Testis (tissue), 3 donors: ENCODE results near the gene KHDC3L. TPM values are rescaled to one million over a fixed set of nuclear protein-coding genes. Genes with fewer than 3 reads are reported as not detected.

Experiments
- DNase-seq: peaks from one replicate; pipeline ENCODE4 v3.0.0-alpha.2; 2019
- H3K27ac ChIP-seq, 2 donors: fragments of 200-600 bp; sonication (generic); one replicate each; pipeline ENCODE4 v1.5.1; 2019
- H3K27me3 ChIP-seq: fragments of 200-600 bp; sonication (generic); one replicate; pipeline ENCODE4 v1.5.1; 2019
- H3K36me3 ChIP-seq: fragments of 200-600 bp; sonication (generic); one replicate; pipeline ENCODE4 v1.5.1; 2017; ENCODE audit warnings: low read depth; ENCODE audit errors: missing control alignments
- H3K4me1 ChIP-seq: fragments of 200-600 bp; sonication (generic); one replicate; pipeline ENCODE4 v1.5.1; 2019
- H3K4me3 ChIP-seq, 2 donors: fragments of 200-600 bp; sonication (generic); one replicate each; pipeline ENCODE4 v1.5.1; 2017 to 2019
- H3K9me3 ChIP-seq: fragments of 200-600 bp; sonication (generic); one replicate; pipeline ENCODE4 v1.5.1; 2017
- POLR2A ChIP-seq: fragments of 450-650 bp; IDR thresholded peaks from one replicate; pipeline ENCODE4 v1.6.1; 2017; ENCODE audit warnings: antibody characterized with exemption, mild to moderate bottlenecking, moderate library complexity
- WGBS, 2 donors: methylation state at CpG; one replicate each; pipeline ENCODE4 v1.1.5; 2018; 5-methylcytosine and 5-hydroxymethylcytosine counted together
- intact Hi-C: fragments of 100-400 bp; cut with DNase I; formaldehyde crosslinking; loops from one replicate; pipeline ENCODE4 v1.15.1; 2023; ENCODE audit warnings: low total_unique reads
- polyA plus RNA-seq: library from polyadenylated mRNA; stranded (reverse); fragments of 350-450 nt; fragmentation: Illumina TruSeq; extraction: RNeasy Lipid Tissue Mini Kit (QIAGEN cat#74804); gene quantifications from one replicate; pipeline ENCODE4 v1.2.3, GENCODE V29; 2014; ENCODE audit warnings: low read depth, low replicate concordance; ENCODE audit not compliant: insufficient read depth
- total RNA-seq, 2 donors: library from RNA; depleted of rRNA; stranded (reverse); fragments of >200 nt; gene quantifications; one replicate each; pipeline ENCODE4 v1.2.3, GENCODE V29; 2016
- TF ChIP-seq, protein P1 (sequence below), 3 experiments: fragments of 450-650 bp in 2 of 3; fragments of 200-600 bp in 1 of 3; sonication (generic) in 1 of 3; IDR thresholded peaks; one replicate each; pipeline ENCODE4 v1.5.1; 2016 to 2019; ENCODE audit warnings: antibody characterized with exemption in 3 of 3, mild to moderate bottlenecking in 2 of 3, moderate library complexity in 1 of 3

KHDC3L gene
- total and polyA plus RNA-seq, 3 donors from 2014 or later = 0.47 TPM; not detected in 2

GRCh38 chr6:73343164-73343563 is 19.3 kb upstream of the KHDC3L start:
- intact Hi-C loops = no loop called here
- H3K4me1 ChIP-seq = no peaks in the 10 kb centered on the region
- no peak for DNase-seq
- TF ChIP-seq POLR2A = no peak
- H3K4me3 ChIP-seq = no peak overlapping the region
- H3K27me3 ChIP-seq = no peaks in the 10 kb centered on the region
- H3K36me3 ChIP-seq = no peaks in the 10 kb centered on the region
- no peaks in the 10 kb centered on the region for H3K9me3 ChIP-seq
- no peak overlapping the region for H3K27ac ChIP-seq

- Histone ChIP-seq H3K27me3 (no peaks in the 10 kb centered on the region), H3K4me1 (no peaks in the 10 kb centered on the region), H3K4me3 (peak overlapping the region in 1 of 2 donors; percentile 35), H3K27ac (no peak overlapping the region), H3K9me3 (no peaks in the 10 kb centered on the region), H3K36me3 (no peaks in the 10 kb centered on the region)
- intact Hi-C loops = no loop called here
- no peak for TF ChIP-seq POLR2A
- TF ChIP-seq, protein P1, sequence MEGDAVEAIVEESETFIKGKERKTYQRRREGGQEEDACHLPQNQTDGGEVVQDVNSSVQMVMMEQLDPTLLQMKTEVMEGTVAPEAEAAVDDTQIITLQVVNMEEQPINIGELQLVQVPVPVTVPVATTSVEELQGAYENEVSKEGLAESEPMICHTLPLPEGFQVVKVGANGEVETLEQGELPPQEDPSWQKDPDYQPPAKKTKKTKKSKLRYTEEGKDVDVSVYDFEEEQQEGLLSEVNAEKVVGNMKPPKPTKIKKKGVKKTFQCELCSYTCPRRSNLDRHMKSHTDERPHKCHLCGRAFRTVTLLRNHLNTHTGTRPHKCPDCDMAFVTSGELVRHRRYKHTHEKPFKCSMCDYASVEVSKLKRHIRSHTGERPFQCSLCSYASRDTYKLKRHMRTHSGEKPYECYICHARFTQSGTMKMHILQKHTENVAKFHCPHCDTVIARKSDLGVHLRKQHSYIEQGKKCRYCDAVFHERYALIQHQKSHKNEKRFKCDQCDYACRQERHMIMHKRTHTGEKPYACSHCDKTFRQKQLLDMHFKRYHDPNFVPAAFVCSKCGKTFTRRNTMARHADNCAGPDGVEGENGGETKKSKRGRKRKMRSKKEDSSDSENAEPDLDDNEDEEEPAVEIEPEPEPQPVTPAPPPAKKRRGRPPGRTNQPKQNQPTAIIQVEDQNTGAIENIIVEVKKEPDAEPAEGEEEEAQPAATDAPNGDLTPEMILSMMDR (IDR thresholded peaks at IDR 0.05) = no peak
- 31 to 32% methylated on average over 19 to 33 of the region's 33 CpGs for WGBS, 2 donors
- no peak for DNase-seq
Measured at GRCh38 chr6:73348550-73349204, 13.8 kb upstream of the KHDC3L start.

DNA sequence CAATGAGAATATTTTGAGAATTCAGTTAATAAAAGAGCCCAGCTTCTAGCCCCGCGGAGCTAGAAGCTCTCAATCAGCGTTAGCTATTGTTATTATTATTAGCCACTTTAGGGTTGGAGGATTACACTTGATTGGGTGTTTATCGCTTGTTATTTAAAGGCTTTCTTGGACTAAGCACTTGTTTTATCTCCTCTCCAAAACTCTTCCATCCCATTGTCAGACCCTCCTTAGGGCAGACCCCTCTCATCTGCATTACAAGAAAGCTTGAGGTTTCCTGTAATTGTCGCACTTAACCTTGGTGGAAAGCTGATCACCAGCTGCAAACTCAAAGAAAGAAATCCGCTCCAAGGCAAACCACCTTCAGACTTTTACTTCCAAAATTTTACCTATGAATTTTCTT is 13.1 kb upstream of the KHDC3L start:
- 30 to 34% methylated on average over 6 of the region's 6 CpGs for WGBS, 2 donors
- H3K9me3 ChIP-seq = no peaks in the 10 kb centered on the region
- no peaks in the 10 kb centered on the region for H3K27me3 ChIP-seq
- no peak overlapping the region for H3K4me3 ChIP-seq
- intact Hi-C loops = no loop called here
- no peak overlapping the region for H3K27ac ChIP-seq
- TF ChIP-seq POLR2A = no peak
- TF ChIP-seq, protein P1 (IDR thresholded peaks at IDR 0.05) = no peak
- no peaks in the 10 kb centered on the region for H3K4me1 ChIP-seq
- DNase-seq = no peak
- no peaks in the 10 kb centered on the region for H3K36me3 ChIP-seq

- TF ChIP-seq POLR2A = no peak
- TF ChIP-seq, protein P1 (IDR thresholded peaks at IDR 0.05) = no peak
- intact Hi-C loops = no loop called here
- 71 to 87% methylated on average over 26 to 58 of the region's 59 CpGs for WGBS, 2 donors
Measured at GRCh38 chr6:73353636-73354593, 8.5 kb upstream of the KHDC3L start, which contains the start of gene DPPA5. Gene DPPA5 (minus strand): TSS chr6:73354276. CDS start chr6:73354225, 51 bp downstream.

GRCh38 chr6:73362869-73363536 is 545 bp downstream of the KHDC3L start:
- no peak for TF ChIP-seq POLR2A
- TF ChIP-seq, protein P1 (IDR thresholded peaks at IDR 0.05) = no peak
- 64 to 76% methylated on average over 30 to 31 of the region's 31 CpGs for WGBS, 2 donors

More at GRCh38 chr6:73353636-73354593, 8.5 kb upstream of the KHDC3L start, which contains the start of gene DPPA5:
- no peaks in the 10 kb centered on the region for H3K4me1 ChIP-seq
- H3K36me3 ChIP-seq = no peaks in the 10 kb centered on the region
- no peaks in the 10 kb centered on the region for H3K27me3 ChIP-seq
- DNase-seq = peak; percentile 18
- H3K4me3 ChIP-seq = peak within 1 kb of the TSS in 1 of 2 donors; percentile 29
- no peaks in the 10 kb centered on the region for H3K9me3 ChIP-seq
- H3K27ac ChIP-seq = no peak within 1 kb of the TSS

More at GRCh38 chr6:73362869-73363536, 545 bp downstream of the KHDC3L start:
- Histone ChIP-seq H3K9me3 (no peaks in the 10 kb centered on the region), H3K27me3 (no peaks in the 10 kb centered on the region), H3K4me1 (no peaks in the 10 kb centered on the region), H3K36me3 (no peaks in the 10 kb centered on the region), H3K27ac (no peak overlapping the region), H3K4me3 (no peak overlapping the region)
- intact Hi-C loops = no loop called here
- DNase-seq = no peak
